Measurements from ENCODE around the gene SPACA7.

SPACA7 gene

DNA sequence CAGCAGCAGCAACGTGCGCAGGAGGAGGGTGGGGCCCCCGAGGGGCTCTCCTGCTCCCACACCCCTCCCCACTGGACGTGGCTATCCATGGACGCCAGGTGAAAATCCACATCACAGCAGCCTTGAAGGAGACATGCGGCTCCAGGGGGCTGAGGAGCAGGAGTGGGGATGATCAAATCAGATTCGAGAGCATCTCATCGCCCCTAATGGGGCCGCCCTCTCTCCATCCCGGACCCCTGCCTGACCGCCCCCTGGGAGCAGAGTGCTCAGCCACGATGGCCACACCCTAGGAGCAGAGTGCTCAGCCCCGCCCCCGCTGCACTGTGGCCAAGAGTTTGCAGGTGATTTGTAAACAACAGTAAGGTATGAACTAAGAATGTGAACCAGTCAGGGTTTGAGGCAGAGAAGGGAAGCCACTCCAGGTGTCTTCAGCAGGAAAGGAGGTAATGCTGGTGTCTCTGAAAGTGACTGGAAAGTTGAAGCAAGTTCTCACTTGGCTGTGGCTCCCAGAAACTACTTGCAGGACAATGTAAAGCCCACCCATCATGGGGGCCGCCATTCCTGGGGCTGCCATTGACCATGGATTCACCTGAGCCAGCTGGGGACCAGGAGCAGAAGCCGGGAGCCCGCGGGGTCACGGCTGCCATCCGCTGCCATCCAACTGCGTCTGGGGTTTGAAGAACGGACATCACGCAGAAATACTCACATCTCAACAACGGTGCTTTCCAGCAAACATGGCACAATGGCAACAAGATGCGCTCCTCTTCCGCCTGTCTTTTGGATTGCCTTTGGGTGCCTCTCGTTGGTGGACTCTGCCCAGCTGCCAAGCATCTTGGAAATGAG is 71.8 kb downstream of the SPACA7 start:
- DNase-seq (ENCODE audit: low read depth): no peak

DNA sequence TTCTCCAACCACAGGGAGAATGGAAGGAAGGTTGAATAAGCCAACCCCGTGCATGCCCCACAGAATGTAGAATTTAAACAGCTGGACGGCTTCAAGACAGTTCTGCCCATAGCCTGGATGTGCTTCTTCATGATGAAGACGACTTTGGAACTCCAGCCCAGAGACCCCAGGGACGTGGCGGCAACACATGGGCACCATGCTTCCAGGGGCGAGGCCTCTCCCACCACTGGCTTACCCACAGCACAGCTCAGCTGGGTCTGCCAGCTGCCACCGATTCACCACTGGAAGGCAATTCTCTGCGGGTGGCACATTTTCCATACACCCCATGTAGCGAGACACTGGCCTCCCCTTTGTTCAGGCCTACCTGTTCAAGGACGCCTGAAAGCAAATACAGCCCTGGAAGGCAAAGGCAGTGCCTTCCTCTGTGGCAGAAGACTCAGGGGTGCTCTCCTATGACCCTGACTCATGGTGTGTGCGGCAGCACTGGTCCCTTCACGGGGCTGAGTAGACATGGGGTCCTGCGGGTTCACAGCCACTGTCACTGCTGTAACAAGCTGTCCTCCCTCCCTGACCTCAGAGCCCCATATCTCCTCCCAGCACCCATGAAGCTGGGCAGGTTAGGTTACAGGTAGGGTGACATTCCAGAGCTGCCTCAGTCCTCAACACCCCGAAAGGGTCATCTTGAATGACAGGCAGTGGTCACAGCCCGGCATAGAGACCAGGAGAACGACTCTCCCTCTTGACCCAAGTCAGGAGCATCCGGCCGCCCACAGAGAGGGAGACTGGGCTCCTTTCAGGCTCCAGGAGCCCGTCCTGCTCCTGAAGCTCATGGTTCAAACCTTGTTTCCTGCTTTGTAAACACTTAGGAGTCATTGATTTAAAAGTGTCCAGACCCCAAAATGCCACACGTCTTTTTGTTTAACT is 72.7 kb downstream of the SPACA7 start:
- no peak for DNase-seq (ENCODE audit: low read depth)

GRCh38 chr13:112449545-112449930 is 73.4 kb downstream of the SPACA7 start:
- DNase-seq (ENCODE audit: low read depth): no peak

DNA sequence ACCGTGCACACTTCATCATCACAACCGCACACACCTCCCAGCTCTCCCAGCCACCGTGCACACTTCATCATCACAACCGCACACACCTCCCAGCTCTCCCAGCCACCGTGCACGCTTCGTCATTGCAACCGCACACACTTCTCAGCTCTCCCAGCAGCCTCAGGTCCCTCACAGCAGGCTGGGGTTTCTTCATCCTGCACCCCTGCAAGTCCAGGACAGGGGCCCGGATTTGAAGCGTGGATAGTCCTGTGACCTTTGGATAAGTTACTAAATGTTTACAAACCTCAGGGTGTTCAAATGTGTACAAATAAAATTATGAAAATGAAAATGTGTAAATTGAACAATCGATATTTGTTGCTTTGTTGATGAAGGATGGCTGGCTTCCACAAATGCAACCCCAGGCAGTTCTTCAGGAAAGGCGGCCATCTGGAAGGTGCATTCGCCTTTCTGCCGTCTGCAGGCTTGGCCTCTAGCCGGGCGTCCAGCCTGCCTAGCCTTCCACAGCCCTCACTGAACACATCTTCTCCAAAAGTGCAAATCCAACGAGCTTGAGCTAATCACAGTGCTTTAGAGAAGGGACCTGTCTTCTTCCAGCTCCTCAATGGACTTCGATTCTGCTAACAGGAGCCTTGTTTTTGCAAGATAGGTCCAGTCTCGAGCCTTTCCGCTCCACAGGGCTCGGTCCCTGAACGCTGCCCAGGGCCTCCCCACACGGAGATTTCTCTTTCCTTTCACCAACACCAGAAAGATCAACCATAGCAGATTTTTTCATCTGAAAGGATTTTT is 74.2 kb downstream of the SPACA7 start:
- no peak for DNase-seq (ENCODE audit: low read depth)

GRCh38 chr13:112450904-112451240 is 74.7 kb downstream of the SPACA7 start:
- no peak for DNase-seq (ENCODE audit: low read depth)

GRCh38 chr13:112451512-112452379 is 75.6 kb downstream of the SPACA7 start:
- no peak for DNase-seq (ENCODE audit: low read depth)

DNA sequence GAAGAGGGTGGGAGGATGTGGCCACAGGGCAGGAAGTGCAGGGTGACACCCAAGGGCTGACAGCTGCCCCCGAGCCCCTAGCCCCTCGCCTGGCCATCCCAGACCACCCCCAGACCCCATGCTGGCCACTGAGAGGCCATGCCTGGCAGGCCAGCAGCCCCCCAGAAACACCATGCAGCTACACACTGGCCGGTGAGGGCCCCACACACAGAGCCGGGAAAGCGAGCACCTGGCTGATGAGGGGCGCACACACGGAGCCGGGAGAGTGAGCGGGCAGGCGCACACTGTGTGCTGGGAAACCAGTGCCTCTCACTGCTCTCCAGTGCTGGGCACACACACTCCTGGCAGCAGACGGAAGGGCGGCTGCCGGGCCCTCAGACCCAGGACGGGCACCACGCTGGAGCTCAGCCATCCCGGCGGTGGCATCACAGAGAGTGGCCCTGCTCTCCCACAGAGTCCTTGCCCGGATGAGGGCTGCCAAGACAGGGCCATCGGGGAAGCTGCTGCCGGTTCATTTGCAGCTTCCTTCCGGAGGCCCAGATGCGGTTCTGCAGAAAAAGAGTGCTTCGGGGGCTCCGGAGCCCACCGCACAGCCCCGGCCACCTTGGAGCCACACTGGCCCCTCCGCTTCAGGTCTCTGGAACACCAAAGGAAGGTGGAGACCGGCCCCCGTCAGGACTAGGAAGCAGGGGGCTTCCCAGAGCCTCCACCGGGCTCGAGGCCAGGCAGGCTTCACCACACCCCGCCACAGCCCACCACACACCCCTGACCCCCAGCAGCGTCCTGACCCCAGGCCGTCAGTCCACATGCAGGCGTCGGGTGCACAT is 76.4 kb downstream of the SPACA7 start:
- DNase-seq (ENCODE audit: low read depth): no peak

- no peak for DNase-seq (ENCODE audit: low read depth)
Observed at GRCh38 chr13:112453207-112453829, 77.2 kb downstream of the SPACA7 start.

- DNase-seq (ENCODE audit: low read depth): no peak
Observed at GRCh38 chr13:112453874-112454647, 77.9 kb downstream of the SPACA7 start.

DNA sequence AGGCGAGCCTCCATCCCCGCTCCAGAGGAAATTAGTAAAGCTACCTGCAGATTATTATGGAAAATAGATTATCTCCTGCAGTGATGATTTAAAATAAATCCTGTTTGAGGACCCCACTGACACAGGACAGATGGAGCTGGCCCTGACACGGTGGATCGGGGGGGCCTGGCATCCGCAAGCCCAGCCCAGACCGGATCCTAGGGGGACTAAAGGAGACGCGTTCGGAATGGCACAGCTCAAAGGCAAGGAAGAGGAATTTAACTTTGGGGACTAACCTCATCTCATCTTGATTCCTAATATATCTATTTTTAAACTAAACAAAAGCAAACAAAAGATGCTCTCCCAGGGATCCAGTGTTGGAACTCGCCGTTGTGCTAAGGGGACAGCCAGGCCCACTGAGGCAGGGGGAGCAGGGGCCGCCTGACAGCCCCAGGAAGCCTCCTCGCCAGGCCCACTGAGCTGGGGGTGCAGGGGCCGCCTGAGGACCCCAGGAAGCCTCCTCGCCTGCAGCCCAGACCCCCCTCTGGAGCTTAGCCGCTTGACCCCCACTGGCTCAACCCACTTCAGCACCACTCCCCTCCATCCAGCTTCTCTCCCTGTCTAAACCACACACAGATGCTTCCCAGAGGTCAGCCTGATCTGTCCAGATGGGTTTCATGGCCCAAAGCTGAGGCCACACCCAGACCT is 78.6 kb downstream of the SPACA7 start:
- DNase-seq (ENCODE audit: low read depth): no peak

- DNase-seq (ENCODE audit: low read depth): no peak
Observed at GRCh38 chr13:112455476-112456059, 79.4 kb downstream of the SPACA7 start.

GRCh38 chr13:112456138-112457056 is 80.2 kb downstream of the SPACA7 start:
- no peak for DNase-seq (ENCODE audit: low read depth)

DNA sequence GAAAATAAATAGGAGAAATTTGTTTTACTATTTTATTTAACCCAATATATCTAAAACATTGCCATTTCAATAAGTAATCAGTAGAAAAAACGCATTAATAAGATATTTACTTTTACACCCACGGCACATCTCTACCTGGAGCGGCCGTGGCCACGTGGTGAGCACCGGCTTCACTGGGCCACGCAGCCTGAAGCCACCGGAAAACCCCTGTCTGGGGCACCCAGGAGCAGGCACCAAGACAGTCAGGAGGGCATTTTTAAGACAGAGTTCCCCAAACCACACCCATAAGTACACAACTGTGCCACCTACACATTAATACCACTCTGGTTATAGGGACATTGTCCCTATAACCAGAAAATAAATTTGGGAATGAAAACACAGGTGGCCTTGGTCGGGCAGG is 80.9 kb downstream of the SPACA7 start:
- no peak for DNase-seq (ENCODE audit: low read depth)

- no peak for DNase-seq (ENCODE audit: low read depth)
Observed at GRCh38 chr13:112457485-112457884, 81.3 kb downstream of the SPACA7 start.

DNA sequence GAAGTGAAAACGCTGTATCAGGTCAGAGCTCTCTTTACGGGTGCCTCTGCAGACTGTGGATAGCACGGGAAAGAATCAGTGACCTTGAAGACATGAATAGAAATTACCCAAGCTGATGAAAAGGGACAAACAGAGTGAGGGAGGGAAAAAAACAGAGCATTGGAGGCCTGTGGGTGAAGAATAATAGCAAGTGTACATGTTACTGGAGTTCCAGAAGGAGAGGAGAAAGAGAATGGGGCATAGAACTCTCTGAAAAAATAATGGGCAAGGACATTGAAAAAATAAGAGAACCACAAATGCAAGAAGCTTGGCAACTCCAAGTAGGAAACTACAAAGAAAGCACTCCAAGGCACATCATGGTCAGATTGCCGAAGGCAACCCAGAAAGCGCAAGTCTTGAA is 86.3 kb downstream of the SPACA7 start:
- DNase-seq (ENCODE audit: low read depth): no peak

GRCh38 chr13:112464720-112465119 is 88.6 kb downstream of the SPACA7 start:
- DNase-seq (ENCODE audit: low read depth): no peak

Measured in HS-5 (cell line).